GM06990 (cell line): ENCODE results near the gene ING2.
"Not testable (repeated sequence)": the region's sequence is repeated elsewhere in the genome, so short reads cannot be mapped to it uniquely, and the experiment has no call there.

Source experiments
- DNase-seq: peaks from one replicate; pipeline ENCODE4 v3.0.0-alpha.2; 2011; ENCODE audit not compliant: insufficient read length; ENCODE audit errors: extremely low read depth
- H3K27me3 ChIP-seq: replicated peaks from 2 replicates; pipeline ENCODE4 v1.6.0; 2011; ENCODE audit warnings: low read length; ENCODE audit not compliant: control insufficient read depth, insufficient read depth
- H3K36me3 ChIP-seq: 2 replicates; pipeline ENCODE4 v1.5.1; 2011; ENCODE audit warnings: low read length; ENCODE audit not compliant: control insufficient read depth, insufficient read depth
- H3K4me3 ChIP-seq: replicated peaks from 2 replicates; pipeline ENCODE4 v1.5.1; 2011; ENCODE audit warnings: low read depth, mild to moderate bottlenecking, control low read depth, low read length
- CTCF ChIP-seq: IDR thresholded peaks from 2 replicates; pipeline ENCODE4 v1.5.1; 2011; ENCODE audit warnings: low read length, control low read depth, mild to moderate bottlenecking, inconsistent platforms; ENCODE audit not compliant: insufficient read depth, poor library complexity, severe bottlenecking

Gene ING2

GRCh38 chr4:183504930-183505610 lies at the start of gene ING2:
ING2 (plus strand) TSS chr4:183505058; CDS start chr4:183505196, 138 bp downstream.
- Histone ChIP-seq H3K27me3 (no peaks in the 10 kb centered on the region), H3K36me3 (no peaks in the 10 kb centered on the region), H3K4me3 (peak within 1 kb of the TSS; percentile 89)
- DNase-seq = no peak
- no peak for TF ChIP-seq CTCF

- H3K4me3 ChIP-seq = no peak overlapping the region
- H3K27me3 ChIP-seq = no peaks in the 10 kb centered on the region
- TF ChIP-seq CTCF = no peak
- DNase-seq = no peak
- H3K36me3 ChIP-seq = peaks cover 2% of the 10 kb centered on the region; the same call in 1 of the 2 replicates
Observed at GRCh38 chr4:183455431-183456195, 49.2 kb upstream of the ING2 start.

GRCh38 chr4:183458005-183458404 lies 46.9 kb upstream of the ING2 start:
- Histone ChIP-seq H3K27me3 (no peaks in the 10 kb centered on the region), H3K36me3 (no peaks in the 10 kb centered on the region; the same call in 1 of the 2 replicates), H3K4me3 (no peak overlapping the region)
- no peak for DNase-seq
- TF ChIP-seq CTCF = no peak

DNA sequence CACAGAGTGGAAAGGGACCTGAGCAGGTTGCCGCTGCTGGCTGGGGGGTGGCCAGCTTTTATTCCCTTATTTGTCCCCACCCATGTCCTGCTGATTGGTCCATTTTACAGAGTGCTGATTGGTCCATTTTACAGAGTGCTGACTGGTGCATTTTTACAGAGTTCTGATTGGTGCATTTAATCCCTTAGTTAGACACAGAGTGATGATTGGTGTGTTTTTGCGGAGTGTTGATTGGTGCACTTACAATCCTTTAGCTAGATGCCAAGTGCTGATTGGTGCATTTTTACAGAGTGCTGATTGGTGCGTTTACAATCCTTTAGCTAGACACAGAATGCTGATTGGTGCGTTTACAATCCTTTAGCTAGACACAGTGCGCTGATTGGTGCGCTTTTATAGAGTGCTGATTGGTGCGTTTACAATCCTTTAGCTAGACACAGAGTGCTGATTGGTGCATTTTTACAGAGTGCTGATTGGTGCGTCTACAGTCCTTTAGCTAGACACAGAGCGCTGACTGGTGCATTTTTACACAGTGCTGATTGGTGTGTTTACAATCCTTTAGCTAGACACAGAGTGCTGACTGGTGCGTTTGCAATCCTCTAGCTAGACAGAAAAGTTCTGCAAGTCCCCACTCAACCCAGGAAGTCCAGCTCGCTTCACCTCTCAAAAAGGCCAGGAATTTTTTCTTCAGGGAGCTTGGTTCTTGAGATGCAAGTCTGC lies 40.8 kb upstream of the ING2 start:
- H3K27me3 ChIP-seq, H3K4me3 ChIP-seq, DNase-seq, H3K36me3 ChIP-seq: not testable (repeated sequence)

GRCh38 chr4:183465879-183466278 lies 39.0 kb upstream of the ING2 start:
- DNase-seq, H3K36me3 ChIP-seq, H3K4me3 ChIP-seq, H3K27me3 ChIP-seq: not testable (repeated sequence)

GRCh38 chr4:183467246-183467645 lies 37.6 kb upstream of the ING2 start:
- TF ChIP-seq CTCF = no peak
- Histone ChIP-seq H3K27me3 (no peaks in the 10 kb centered on the region), H3K36me3 (no peaks in the 10 kb centered on the region), H3K4me3 (no peak overlapping the region)
- DNase-seq = no peak
